Chondrocyte (in vitro differentiated cells): ENCODE results near the gene WT1. TPM values are rescaled to one million over a fixed set of nuclear protein-coding genes. Genes with fewer than 3 reads are reported as not detected.
"Not testable (repeated sequence)": the region's sequence is repeated elsewhere in the genome, so short reads cannot be mapped to it uniquely, and the experiment has no call there.

ENCODE experiments used
- DNase-seq: peaks from one replicate; pipeline ENCODE4 v3.0.0; 2021; ENCODE audit warnings: mixed read lengths, low spot score
- H3K27ac Mint-ChIP-seq: one replicate; pipeline ENCODE4 v1.8.0; 2021; ENCODE audit warnings: mild to moderate bottlenecking, moderate library complexity, mixed read lengths; ENCODE audit not compliant: unreplicated experiment
- H3K27me3 Mint-ChIP-seq: 2 replicates; pipeline ENCODE4 v1.8.0; 2021; ENCODE audit warnings: low read depth, mixed read lengths
- H3K36me3 Mint-ChIP-seq: 2 replicates; pipeline ENCODE4 v1.8.0; 2021; ENCODE audit warnings: low read depth, mixed read lengths
- H3K4me1 Mint-ChIP-seq: 2 replicates; pipeline ENCODE4 v1.8.0; 2021; ENCODE audit warnings: low read depth, mild to moderate bottlenecking, mixed read lengths
- H3K4me3 Mint-ChIP-seq: one replicate; pipeline ENCODE4 v1.8.0; 2021; ENCODE audit warnings: mild to moderate bottlenecking, moderate library complexity, mixed read lengths; ENCODE audit not compliant: unreplicated experiment
- H3K9me3 Mint-ChIP-seq: 2 replicates; pipeline ENCODE4 v1.8.0; 2021; ENCODE audit warnings: low read depth, mixed read lengths
- total RNA-seq: library from RNA; stranded (reverse); gene quantifications from 3 replicates; pipeline ENCODE4 v1.2.1, GENCODE V29; 2021
- TF ChIP-seq, protein P1 (sequence below): fragments of 200-600 bp; sonication (generic); IDR thresholded peaks from 2 replicates; pipeline ENCODE4 v1.5.0; 2021; ENCODE audit warnings: antibody characterized with exemption, mild to moderate bottlenecking, moderate library complexity

Gene WT1
- total RNA-seq, 1 donor from 2014 or later: not detected

GRCh38 chr11:32382339-32383049, 52.8 kb downstream of the WT1 start:
- no peak for DNase-seq
- H3K36me3 Mint-ChIP-seq: no peaks in the 10 kb centered on the region
- no peak overlapping the region for H3K27ac Mint-ChIP-seq
- peaks cover 21% of the 10 kb centered on the region for H3K27me3 Mint-ChIP-seq
- TF ChIP-seq, protein P1, sequence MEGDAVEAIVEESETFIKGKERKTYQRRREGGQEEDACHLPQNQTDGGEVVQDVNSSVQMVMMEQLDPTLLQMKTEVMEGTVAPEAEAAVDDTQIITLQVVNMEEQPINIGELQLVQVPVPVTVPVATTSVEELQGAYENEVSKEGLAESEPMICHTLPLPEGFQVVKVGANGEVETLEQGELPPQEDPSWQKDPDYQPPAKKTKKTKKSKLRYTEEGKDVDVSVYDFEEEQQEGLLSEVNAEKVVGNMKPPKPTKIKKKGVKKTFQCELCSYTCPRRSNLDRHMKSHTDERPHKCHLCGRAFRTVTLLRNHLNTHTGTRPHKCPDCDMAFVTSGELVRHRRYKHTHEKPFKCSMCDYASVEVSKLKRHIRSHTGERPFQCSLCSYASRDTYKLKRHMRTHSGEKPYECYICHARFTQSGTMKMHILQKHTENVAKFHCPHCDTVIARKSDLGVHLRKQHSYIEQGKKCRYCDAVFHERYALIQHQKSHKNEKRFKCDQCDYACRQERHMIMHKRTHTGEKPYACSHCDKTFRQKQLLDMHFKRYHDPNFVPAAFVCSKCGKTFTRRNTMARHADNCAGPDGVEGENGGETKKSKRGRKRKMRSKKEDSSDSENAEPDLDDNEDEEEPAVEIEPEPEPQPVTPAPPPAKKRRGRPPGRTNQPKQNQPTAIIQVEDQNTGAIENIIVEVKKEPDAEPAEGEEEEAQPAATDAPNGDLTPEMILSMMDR: no peak
- no peaks in the 10 kb centered on the region for H3K4me1 Mint-ChIP-seq
- H3K9me3 Mint-ChIP-seq: no peaks in the 10 kb centered on the region
- H3K4me3 Mint-ChIP-seq: no peak overlapping the region

DNA sequence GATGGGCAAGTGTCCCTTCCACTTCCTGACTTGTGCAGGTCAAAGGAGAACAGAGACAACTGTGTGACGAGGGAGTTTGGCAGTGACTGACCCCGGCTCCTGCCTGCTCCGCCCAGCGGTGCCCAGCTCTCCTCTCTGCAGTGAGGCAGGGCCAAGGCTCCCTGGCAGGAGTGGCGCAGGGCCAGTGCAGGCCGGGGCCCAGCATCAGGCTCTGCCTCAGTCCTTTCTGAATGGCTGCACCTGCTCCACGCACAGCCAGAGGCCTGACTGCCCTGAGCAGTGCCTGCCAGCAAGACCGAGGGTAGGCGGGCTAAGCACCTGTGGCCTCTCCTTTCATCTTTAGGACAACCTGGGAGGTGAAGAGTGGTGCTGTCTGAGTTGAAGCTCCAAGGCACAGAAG, 54.2 kb downstream of the WT1 start:
- TF ChIP-seq, protein P1: no peak
- H3K4me3 Mint-ChIP-seq: no peak overlapping the region
- no peaks in the 10 kb centered on the region for H3K4me1 Mint-ChIP-seq
- no peak for DNase-seq
- H3K27ac Mint-ChIP-seq: no peak overlapping the region
- H3K36me3 Mint-ChIP-seq: no peaks in the 10 kb centered on the region
- H3K9me3 Mint-ChIP-seq: no peaks in the 10 kb centered on the region
- H3K27me3 Mint-ChIP-seq: peaks cover 15% of the 10 kb centered on the region

GRCh38 chr11:32379719-32380118, 55.6 kb downstream of the WT1 start:
- H3K4me1 Mint-ChIP-seq: no peaks in the 10 kb centered on the region
- no peak for DNase-seq
- H3K36me3 Mint-ChIP-seq: no peaks in the 10 kb centered on the region
- TF ChIP-seq, protein P1: no peak
- no peak overlapping the region for H3K4me3 Mint-ChIP-seq
- H3K9me3 Mint-ChIP-seq: no peaks in the 10 kb centered on the region
- peaks cover 15% of the 10 kb centered on the region for H3K27me3 Mint-ChIP-seq
- H3K27ac Mint-ChIP-seq: no peak overlapping the region

GRCh38 chr11:32375826-32376225, 59.5 kb downstream of the WT1 start:
- TF ChIP-seq, protein P1: no peak
- Mint-ChIP-seq H3K4me3 (no peak overlapping the region), H3K36me3 (no peaks in the 10 kb centered on the region), H3K9me3 (no peaks in the 10 kb centered on the region), H3K27me3 (peaks cover 6% of the 10 kb centered on the region), H3K27ac (no peak overlapping the region), H3K4me1 (no peaks in the 10 kb centered on the region)
- no peak for DNase-seq

GRCh38 chr11:32374261-32374711, 61.1 kb downstream of the WT1 start:
- H3K4me1 Mint-ChIP-seq: no peaks in the 10 kb centered on the region
- DNase-seq: no peak

GRCh38 chr11:32369987-32370386, 65.4 kb downstream of the WT1 start:
- H3K36me3 Mint-ChIP-seq, H3K27me3 Mint-ChIP-seq, H3K27ac Mint-ChIP-seq, H3K4me3 Mint-ChIP-seq, H3K9me3 Mint-ChIP-seq, DNase-seq, H3K4me1 Mint-ChIP-seq: not testable (repeated sequence)

More at GRCh38 chr11:32374261-32374711, 61.1 kb downstream of the WT1 start:
- Mint-ChIP-seq H3K4me3 (no peak overlapping the region), H3K9me3 (no peaks in the 10 kb centered on the region), H3K27me3 (peaks cover 6% of the 10 kb centered on the region), H3K27ac (no peak overlapping the region), H3K36me3 (no peaks in the 10 kb centered on the region)
- TF ChIP-seq, protein P1: peak; percentile 62
